Osteocyte (in vitro differentiated cells): Measurements from ENCODE around the gene SHROOM3. TPM values are rescaled to one million over a fixed set of nuclear protein-coding genes. Genes with fewer than 3 reads are reported as not detected.

Source experiments
- DNase-seq: peaks from one replicate; pipeline ENCODE4 v3.0.0; 2021; ENCODE audit warnings: mixed read lengths; ENCODE audit not compliant: unreplicated experiment; ENCODE audit errors: extremely low spot score
- H3K27ac Mint-ChIP-seq: one replicate; pipeline ENCODE4 v1.8.0; 2021; ENCODE audit warnings: mild to moderate bottlenecking, mixed read lengths; ENCODE audit not compliant: unreplicated experiment
- H3K27me3 Mint-ChIP-seq: one replicate; pipeline ENCODE4 v1.8.0; 2021; ENCODE audit warnings: mixed read lengths; ENCODE audit not compliant: unreplicated experiment
- H3K36me3 Mint-ChIP-seq: one replicate; pipeline ENCODE4 v1.8.0; 2021; ENCODE audit warnings: mixed read lengths; ENCODE audit not compliant: unreplicated experiment
- H3K4me1 Mint-ChIP-seq: one replicate; pipeline ENCODE4 v1.8.0; 2021; ENCODE audit warnings: mixed read lengths; ENCODE audit not compliant: unreplicated experiment
- H3K4me3 Mint-ChIP-seq: one replicate; pipeline ENCODE4 v1.8.0; 2021; ENCODE audit warnings: mild to moderate bottlenecking, moderate library complexity, mixed read lengths; ENCODE audit not compliant: unreplicated experiment
- H3K9me3 Mint-ChIP-seq: one replicate; pipeline ENCODE4 v1.8.0; 2021; ENCODE audit warnings: mixed read lengths; ENCODE audit not compliant: unreplicated experiment
- long read RNA-seq: library from polyadenylated mRNA; unstranded; transcript quantifications from one replicate; pipeline ENCODE4 v2.0.0, GENCODE V29; 2021
- total RNA-seq: library from RNA; stranded (reverse); gene quantifications from 2 replicates; pipeline ENCODE4 v1.2.1, GENCODE V29; 2021
- TF ChIP-seq, protein P1 (sequence below): fragments of 200-600 bp; sonication (generic); IDR thresholded peaks from 2 replicates; pipeline ENCODE4 v1.5.0; 2021; ENCODE audit warnings: antibody characterized with exemption, mild to moderate bottlenecking, moderate library complexity

The SHROOM3 gene
- 3.8 and 4.8 TPM in 2 replicates for total RNA-seq
- long read RNA-seq, partial matches to known transcripts: 3 of 7 reads
- long read RNA-seq, other reads (novel, unspliced or antisense): 4 of 7 reads

DNA sequence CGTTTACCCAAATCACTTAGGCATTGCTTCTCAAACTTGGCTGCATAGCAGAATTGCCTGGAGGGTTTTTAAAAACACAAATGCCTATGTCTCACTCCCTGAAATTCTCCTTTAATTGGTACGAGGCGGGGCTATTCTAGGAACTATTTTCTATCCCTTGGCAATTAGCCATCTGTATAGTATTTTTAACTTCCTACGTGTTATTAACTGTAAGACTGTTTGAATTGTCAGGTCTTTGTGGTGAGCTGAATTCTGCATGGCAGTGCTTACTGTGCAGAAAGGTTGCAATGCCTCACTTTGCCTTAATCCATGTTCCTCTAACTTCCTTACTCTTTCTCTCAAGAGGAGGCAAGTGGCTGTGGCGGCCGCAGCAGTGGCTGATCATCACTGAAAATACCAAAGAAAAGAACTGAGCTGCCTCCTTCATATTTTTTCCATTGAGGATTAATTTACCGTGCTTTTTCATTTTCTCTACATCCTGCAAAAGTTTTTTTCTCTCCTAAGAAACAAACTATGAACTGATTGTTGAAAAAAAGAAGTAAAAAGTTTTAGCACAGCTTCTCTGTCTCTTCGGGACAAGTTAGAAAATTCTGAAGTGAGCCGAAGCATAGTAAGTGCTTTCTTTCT, at the start of gene SHROOM3:
TSS of gene SHROOM3 (plus strand) at position 329 of the 627 bp plus-strand sequence. CDS start 824 bp downstream, outside the sequence.
- H3K36me3 Mint-ChIP-seq: peaks cover 2% of the 10 kb centered on the region
- DNase-seq: no peak
- peak within 1 kb of the TSS; percentile 85 for H3K27ac Mint-ChIP-seq
- no peaks in the 10 kb centered on the region for H3K27me3 Mint-ChIP-seq
- peaks cover 34% of the 10 kb centered on the region for H3K4me1 Mint-ChIP-seq
- peak within 1 kb of the TSS; percentile 77 for H3K4me3 Mint-ChIP-seq
- TF ChIP-seq, protein P1, sequence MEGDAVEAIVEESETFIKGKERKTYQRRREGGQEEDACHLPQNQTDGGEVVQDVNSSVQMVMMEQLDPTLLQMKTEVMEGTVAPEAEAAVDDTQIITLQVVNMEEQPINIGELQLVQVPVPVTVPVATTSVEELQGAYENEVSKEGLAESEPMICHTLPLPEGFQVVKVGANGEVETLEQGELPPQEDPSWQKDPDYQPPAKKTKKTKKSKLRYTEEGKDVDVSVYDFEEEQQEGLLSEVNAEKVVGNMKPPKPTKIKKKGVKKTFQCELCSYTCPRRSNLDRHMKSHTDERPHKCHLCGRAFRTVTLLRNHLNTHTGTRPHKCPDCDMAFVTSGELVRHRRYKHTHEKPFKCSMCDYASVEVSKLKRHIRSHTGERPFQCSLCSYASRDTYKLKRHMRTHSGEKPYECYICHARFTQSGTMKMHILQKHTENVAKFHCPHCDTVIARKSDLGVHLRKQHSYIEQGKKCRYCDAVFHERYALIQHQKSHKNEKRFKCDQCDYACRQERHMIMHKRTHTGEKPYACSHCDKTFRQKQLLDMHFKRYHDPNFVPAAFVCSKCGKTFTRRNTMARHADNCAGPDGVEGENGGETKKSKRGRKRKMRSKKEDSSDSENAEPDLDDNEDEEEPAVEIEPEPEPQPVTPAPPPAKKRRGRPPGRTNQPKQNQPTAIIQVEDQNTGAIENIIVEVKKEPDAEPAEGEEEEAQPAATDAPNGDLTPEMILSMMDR: no peak
- no peaks in the 10 kb centered on the region for H3K9me3 Mint-ChIP-seq

- peaks cover 19% of the 10 kb centered on the region for H3K9me3 Mint-ChIP-seq
- H3K4me1 Mint-ChIP-seq: peaks cover 4% of the 10 kb centered on the region
- peaks cover 2% of the 10 kb centered on the region for H3K36me3 Mint-ChIP-seq
- peaks cover 31% of the 10 kb centered on the region for H3K27me3 Mint-ChIP-seq
- H3K27ac Mint-ChIP-seq: no peak overlapping the region
- H3K4me3 Mint-ChIP-seq: no peak overlapping the region
- DNase-seq: no peak
- TF ChIP-seq, protein P1: no peak
Measured at GRCh38 chr4:76385974-76386373, 49.1 kb upstream of the SHROOM3 start.

DNA sequence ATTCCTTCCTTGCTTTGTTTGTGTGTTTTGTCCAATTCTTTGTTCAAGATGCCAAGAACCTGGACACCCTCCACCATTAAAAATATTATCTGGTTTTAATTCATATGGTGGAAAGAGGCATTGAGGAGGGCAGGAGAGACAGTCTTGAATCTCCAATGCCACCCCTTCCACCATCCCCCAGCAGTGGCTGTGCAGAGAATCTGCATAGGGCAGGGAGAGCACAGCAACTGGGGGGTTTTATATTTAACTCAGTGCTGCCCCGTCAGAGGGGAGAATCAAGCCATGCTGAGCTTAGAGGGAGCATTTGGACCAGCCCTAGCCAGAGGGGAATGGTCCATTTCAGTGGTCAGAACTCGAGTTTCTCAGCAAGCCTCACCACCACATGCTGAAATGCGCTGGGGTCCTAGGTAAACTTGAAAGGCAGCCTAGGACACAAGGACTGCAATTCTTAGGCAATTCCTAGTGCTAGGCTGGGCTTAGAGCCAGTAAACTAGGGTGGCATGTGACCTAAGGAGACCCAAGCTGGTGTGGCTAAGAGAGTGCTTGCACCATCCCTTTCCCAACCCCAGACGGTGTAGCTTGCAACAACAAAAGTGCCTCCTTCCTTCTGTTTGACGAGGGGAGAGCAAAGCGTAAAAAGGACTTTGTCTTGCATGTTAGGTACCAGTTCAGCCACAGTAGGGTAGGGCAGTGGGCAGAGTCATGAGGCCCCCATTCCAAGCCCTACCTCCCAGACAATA, 48.3 kb upstream of the SHROOM3 start:
- DNase-seq: no peak

GRCh38 chr4:76388160-76388908, 46.7 kb upstream of the SHROOM3 start:
- Mint-ChIP-seq H3K36me3 (peaks cover 2% of the 10 kb centered on the region), H3K27ac (no peak overlapping the region), H3K4me1 (peaks cover 4% of the 10 kb centered on the region), H3K9me3 (peaks cover 35% of the 10 kb centered on the region), H3K27me3 (peaks cover 54% of the 10 kb centered on the region), H3K4me3 (no peak overlapping the region)
- no peak for DNase-seq
- TF ChIP-seq, protein P1: no peak

More for the DNA sequence above, 48.3 kb upstream of the SHROOM3 start:
- no peak overlapping the region for H3K4me3 Mint-ChIP-seq
- H3K27me3 Mint-ChIP-seq: peaks cover 39% of the 10 kb centered on the region
- H3K4me1 Mint-ChIP-seq: peaks cover 4% of the 10 kb centered on the region
- H3K9me3 Mint-ChIP-seq: peaks cover 19% of the 10 kb centered on the region
- TF ChIP-seq, protein P1: no peak
- peaks cover 2% of the 10 kb centered on the region for H3K36me3 Mint-ChIP-seq
- no peak overlapping the region for H3K27ac Mint-ChIP-seq
